Stimulated activated CD8-positive, alpha-beta memory T cell treated with anti-CD3 and anti-CD28 coated beads, Interleukin-4, amount 100 ng/mL, for 48 hours (primary cell): ENCODE measurements around the gene CORIN.
"Not testable (repeated sequence)": the region's sequence is repeated elsewhere in the genome, so short reads cannot be mapped to it uniquely, and the experiment has no call there.

Experiments used
- DNase-seq: peaks from one replicate; pipeline ENCODE4 v3.0.0-alpha.2; 2020

The CORIN gene

DNA sequence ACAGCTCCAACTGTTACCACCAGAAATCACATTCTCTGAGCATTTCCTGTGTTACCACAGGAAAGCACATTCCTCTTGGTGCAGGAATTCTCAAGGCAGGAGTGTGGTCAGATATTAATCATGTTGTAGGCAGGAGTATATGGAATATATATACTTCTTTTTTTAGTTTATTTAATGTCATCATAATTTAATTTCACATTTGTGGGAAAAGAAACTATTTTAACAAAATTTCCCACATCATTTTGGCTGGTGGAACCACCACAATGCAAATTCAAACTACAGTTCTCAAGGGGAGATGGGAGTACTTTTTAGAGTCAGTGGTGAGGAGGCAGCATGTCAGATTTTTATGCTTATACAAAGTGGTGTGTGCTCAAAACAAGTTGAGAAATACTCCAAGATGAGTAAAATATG is 213.8 kb downstream of the CORIN start:
- no peak for DNase-seq

DNA sequence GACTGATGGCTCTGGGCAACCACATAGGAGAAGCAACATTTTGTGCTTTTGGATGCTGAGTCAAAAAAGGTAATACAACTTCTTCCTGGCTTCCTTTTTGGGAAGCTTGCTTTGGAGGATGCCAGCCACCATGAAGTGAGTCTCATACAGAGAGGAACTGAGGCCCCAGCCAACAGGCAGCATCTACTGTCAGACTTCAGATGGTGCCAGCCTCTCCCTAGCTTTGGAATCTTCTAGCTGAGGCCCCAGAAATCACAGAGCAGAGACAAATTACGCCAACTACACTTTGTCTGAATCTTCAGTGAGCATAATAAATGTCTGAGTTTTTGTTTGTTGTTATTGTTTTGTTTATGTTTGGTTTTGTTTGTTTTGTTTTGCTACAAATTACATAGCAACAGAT is 216.7 kb downstream of the CORIN start:
- DNase-seq, result no peak

- DNase-seq, result no peak
Measured at GRCh38 chr4:47619691-47620090, 218.2 kb downstream of the CORIN start.

GRCh38 chr4:47617607-47618006 is 220.3 kb downstream of the CORIN start:
- DNase-seq, result no peak

DNA sequence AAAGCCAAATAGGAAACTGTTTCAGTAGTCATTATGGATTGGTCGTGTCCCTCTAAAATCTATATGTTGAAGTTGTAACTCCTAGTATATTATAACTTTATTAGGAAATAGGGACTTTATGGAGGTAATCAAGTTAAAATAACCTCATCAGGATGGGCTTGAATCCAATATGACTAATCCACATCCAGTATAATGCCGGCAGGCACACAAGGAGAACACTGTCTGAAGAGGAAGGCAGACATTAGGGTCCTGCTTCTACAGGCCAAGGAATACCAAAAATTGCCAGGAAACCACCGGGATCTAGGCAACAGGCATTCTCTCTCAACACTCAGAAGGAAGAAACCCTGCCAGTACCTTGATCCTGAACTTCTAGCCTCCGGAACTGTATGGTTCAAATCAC is 222.5 kb downstream of the CORIN start:
- DNase-seq, result no peak

DNA sequence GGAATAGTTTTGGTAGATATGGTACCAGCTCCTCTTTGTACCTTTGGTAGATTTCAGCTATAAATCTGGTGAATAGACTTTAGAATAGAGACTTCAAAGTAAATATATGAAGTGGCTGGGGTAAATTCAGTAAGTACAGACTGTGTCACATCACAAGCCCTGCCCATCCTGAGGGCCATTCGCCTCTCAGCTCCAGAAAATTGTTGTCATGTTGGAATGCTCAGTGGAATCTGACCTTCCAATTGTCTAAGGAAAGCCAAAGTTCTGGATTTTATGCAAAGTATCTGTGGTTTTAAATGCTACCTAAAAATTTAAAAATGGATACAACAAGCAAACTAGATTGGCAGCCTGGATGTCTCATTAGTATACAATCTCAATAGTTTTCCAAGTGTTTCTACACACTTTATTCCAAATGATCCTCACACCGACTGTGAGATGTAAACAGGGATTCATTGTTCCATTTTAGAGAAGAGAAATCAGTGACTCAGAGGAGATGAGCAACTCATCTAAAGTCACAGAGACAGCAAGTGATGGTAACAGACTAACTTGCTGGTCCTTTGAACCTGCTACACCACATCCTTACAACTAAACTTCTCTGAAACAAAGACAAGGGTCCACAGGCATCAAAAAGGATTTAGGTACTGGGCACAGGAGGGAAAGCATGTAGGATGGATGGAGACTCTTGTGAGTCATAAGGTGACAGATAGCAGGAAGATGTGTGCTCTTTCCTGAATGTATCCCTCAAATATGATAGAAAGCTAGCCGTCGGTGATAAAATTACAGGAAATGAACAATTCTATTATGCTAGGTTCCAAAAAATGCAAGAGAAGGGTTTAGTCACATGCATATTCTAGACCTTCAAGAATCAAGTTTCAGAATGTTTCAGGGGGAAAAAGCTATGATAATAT is 225.5 kb downstream of the CORIN start:
- no peak for DNase-seq

- DNase-seq, result no peak
Measured at GRCh38 chr4:47606482-47606881, 231.4 kb downstream of the CORIN start.

DNA sequence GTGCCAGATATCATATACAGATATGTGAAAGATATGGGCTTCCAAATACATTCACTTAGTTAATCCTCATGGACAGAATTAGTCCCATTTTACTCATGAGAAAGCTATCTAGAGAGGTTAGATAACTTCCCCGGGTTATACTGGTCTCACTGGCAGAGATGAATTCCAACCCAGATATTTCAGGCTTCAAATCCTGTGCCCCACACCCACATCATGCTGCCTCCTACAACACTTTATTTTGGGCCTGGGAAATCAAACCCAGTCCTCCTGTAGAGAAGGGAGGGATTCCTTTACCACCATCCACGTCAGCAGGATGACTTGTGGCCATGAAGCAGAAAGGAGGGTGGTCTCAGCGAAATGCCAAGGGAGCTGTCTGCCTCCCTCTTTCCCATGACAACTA is 239.0 kb downstream of the CORIN start:
- no peak for DNase-seq

GRCh38 chr4:47598320-47598719 is 239.5 kb downstream of the CORIN start:
- no peak for DNase-seq

- DNase-seq, result no peak
Measured at GRCh38 chr4:47597696-47598095, 240.2 kb downstream of the CORIN start.

GRCh38 chr4:47590325-47590724 is 247.5 kb downstream of the CORIN start:
- no peak for DNase-seq

DNA sequence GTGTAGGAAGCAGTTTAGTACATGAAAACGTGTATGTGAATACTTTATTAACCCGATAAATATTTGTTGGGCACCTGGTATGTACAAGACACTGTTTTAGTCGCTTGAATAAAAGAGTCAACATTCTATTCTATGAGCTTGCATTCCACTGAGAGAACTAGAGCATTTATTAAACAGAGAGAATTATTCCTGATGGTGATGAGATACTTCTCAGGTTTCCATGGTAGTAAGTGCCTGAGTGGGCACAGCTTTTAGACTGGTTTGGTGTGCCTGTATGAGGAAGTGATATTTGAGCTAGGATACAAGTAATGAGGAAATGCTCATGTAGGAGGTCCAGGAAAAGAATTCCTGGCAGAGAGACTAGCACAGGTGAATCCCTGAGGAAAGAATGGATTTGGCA is 258.6 kb downstream of the CORIN start:
- no peak for DNase-seq

DNA sequence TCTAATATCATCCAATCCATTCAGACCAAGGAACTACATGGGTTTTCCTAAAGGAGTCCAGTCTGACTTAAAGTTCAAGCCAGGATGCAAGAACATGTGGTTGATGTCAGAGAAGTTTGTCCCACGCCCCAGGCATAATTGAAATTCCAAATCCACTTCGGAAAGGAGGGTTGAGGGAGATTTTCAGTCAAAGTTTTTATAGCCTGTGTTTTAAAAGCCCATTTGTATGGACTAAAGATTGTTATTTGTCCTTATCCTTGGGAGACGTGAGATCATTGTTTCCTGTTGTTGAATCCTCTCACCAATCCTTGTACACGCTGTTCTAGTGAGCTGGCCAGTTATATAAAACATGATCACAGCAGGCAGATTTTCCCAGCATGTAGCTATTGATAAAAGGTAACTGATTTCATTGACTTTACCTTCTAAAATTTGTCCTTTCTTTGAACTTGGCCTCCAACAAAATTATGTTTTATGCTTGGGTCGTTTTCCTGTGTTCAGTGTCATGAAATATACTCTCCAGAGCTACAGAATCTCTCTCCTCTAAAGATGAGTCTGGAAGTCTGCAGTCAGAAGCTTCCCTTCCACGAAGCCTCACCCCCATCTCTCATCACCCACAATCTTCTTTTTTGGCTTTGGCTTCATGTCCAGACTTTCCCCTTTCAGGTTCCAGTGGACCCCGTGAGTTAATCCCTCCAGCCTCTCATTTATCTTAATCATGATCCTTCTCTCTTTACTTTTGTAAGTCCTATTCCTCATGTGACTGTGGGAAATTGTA is 259.9 kb downstream of the CORIN start:
- DNase-seq, result no peak

GRCh38 chr4:47572981-47573380 is 264.9 kb downstream of the CORIN start:
- DNase-seq, result no peak

DNA sequence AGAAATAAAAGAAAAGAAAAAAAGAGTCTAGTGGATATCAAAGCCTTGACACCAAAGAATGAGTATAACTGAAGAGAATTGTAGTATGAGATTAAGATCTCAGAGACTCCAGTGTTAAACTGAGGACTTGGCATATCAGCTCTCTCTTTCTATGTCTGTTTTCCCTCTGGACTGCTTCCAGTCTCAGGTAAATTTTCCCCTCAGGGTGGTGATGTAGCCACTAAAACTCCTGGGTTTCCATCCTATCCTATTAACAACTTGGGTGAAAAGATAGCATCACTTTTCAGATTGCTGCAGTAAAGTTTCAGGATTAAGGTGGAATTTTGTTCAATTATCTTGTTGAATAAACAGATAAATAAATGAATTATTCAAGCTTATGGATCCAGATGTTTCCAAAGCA is 267.1 kb downstream of the CORIN start:
- DNase-seq, result no peak

- no peak for DNase-seq
Measured at GRCh38 chr4:47567511-47567910, 270.4 kb downstream of the CORIN start.

- no peak for DNase-seq
Measured at GRCh38 chr4:47566969-47567368, 270.9 kb downstream of the CORIN start.

DNA sequence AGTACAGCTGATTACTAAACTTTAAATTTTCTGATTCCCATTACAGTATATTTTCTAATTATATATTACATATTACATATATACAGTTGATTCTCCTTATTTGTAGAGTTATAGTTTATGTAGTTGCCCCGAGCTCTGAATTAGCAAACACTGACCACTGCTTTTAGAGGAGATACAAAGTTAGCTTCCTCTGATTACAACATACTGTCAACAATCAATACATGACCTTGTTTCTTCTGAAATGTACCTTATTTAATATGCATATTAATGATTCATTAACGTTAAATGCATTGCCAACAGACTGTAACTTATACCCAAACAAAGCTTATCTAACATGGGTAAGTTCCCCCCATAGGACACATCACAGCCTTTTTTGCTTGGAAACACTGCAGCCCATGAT is 271.3 kb downstream of the CORIN start:
- DNase-seq, result no peak

DNA sequence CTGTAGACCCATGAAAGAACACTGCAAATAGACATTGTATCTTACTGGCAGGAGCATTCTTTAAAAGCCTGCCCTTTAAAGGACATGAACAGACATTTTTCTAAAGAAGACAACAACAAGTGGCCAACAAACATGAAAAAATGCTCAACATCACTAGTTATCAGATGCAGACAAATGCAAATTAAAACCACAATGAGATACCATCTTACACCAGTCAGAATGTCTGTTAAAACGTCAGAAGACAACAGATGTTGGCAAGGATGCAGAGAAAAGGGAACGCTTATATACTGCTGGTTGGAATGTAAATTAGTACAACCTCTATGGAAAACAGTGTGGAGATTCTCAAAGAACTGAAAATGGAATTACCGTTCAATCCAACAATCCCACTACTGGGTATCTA is 275.6 kb downstream of the CORIN start:
- DNase-seq, result no peak

DNA sequence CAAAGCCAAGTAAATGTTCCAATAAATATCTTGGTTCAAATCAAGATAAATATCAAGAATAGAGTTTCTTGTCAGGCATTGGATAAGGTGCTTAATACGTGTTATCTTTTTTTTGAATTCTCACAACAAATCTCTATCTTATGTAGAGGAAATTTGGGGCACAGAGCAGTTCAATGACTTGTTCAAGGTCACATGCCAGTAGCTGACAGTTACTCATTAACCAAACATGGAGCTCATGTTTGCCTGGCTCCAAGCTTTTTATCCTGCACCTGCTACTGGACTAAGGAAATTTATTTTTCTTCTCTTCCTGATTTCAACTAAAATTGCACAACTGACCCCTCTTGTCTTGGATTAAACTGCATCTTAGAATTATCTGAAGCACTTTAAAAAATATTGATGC is 276.5 kb downstream of the CORIN start:
- DNase-seq, result no peak

- no peak for DNase-seq
Measured at GRCh38 chr4:47560682-47561081, 277.2 kb downstream of the CORIN start.

DNA sequence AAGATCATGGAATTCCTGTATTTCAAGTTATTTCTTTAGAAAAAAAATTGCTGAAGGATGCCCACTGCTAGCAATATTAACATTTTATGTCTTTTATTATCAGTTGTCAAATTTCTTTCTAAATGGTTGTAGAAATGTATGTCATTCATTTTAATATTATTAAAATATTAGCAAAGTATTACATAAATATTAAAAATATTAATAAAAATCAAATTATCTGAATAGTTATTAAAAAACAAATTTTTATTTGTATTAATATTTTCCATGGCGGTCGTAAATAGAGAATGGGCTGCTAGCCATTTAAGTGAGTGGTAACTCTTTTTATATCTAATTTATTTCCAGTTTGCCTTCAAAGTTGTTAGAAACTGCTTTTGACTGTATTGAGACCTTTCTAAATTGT is 280.6 kb downstream of the CORIN start:
- no peak for DNase-seq

DNA sequence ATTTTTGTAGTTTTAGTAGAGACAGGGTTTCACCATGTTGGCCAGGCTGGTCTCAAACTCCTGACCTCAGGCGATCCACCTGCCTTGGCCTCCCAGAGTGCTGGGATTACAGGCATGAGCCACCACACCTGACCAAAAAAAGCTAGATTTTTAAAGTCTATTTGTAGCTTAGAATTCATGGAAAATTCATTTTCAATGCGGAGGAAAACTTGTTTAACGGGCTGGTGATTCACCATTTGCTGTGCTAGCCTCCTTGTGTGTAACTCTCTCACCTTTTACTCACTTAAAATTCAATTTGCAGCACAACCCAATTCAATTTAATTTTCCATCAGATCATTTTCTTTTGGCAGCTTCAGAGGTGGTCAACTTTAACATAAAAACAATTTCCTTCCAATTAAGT is 281.9 kb downstream of the CORIN start:
- DNase-seq, result not testable (repeated sequence)
